IPS-18c (cell line): ENCODE results near the gene ZNF469.
"Not testable (repeated sequence)": the region's sequence is repeated elsewhere in the genome, so short reads cannot be mapped to it uniquely, and the experiment has no call there.

Source experiments
- H3K4me3 ChIP-seq: 2 replicates; pipeline ENCODE4 v1.7.0; 2013; ENCODE audit warnings: low read depth, mild to moderate bottlenecking, low read length, moderate library complexity; ENCODE audit not compliant: insufficient read depth
- H3K9me3 ChIP-seq: one replicate; pipeline ENCODE4 v1.6.1; 2013; ENCODE audit warnings: mild to moderate bottlenecking, low read length, moderate library complexity; ENCODE audit not compliant: control insufficient read depth, insufficient read depth

ZNF469 gene

GRCh38 chr16:88355093-88355388 is 27.7 kb upstream of the ZNF469 start:
- Histone ChIP-seq H3K9me3 (no peaks in the 10 kb centered on the region), H3K4me3 (no peak overlapping the region)

GRCh38 chr16:88355389-88356123 is 27.2 kb upstream of the ZNF469 start:
- Histone ChIP-seq H3K9me3 (no peaks in the 10 kb centered on the region), H3K4me3 (no peak overlapping the region)

DNA sequence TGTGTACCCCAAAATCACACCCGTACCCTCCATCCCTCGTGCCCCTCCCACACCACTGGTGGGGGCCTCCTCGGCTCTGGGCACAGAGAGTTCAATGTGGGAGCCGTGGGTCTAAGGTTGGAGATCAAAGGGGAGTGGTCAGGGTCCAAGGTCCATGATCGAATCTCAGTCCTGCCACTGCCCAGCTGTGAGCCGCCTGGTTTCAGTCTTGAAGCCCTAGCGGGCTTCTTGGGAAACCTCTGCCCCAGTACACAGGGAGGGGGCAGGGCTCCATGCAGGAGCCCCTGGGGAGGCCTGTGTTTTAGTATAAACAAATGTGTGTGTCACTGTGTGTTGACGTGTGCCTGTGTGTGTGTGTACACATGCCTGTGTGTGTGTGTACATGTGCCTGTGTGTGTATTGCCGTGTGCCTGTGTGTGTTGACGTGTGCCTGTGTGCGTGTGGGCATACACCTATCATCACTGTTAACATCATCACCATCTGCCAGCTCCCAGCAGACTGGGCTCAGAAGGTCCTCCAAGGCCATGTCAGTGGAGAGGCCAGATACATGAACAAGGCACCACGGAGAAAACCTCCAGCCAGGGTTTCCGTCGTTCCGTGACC is 26.5 kb upstream of the ZNF469 start:
- Histone ChIP-seq H3K4me3 (no peak overlapping the region), H3K9me3 (no peaks in the 10 kb centered on the region)

GRCh38 chr16:88356727-88357199 is 26.0 kb upstream of the ZNF469 start:
- H3K4me3 ChIP-seq = no peak overlapping the region
- H3K9me3 ChIP-seq = no peaks in the 10 kb centered on the region

DNA sequence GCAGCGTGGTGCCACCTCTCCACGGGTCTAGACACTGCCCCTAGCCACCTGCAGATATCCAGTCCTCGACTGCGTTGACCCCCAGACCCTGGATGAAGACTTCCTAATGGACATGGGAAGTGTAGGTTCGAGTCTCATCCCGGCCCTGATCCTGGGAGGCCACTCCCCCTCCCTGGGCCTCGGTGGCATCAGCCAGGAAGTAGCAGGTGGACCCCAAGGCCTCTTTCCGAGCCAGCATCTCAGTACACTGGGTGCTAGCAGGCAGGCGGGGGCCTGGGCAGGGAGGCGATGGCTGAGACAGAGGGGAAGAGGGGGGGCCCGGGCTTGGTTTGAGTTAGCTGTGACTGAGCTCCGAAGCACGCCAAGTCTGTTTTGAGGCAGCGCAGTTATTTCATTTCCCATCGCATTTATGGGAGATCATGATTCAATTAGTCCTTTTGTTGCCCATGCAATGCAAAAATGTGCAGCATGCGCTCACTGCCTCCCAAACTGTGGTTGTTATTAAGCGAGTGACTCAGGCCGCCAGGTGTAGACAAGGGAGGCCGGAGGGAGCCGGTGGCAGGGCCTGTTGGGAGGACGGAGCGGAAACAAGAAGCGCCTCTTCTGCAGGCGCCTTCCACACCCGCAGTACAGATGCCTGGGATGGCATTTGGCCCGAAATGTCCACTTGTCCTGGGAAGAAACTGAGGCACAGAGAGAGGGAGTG is 25.3 kb upstream of the ZNF469 start:
- no peak overlapping the region for H3K4me3 ChIP-seq

GRCh38 chr16:88358023-88358420 is 24.7 kb upstream of the ZNF469 start:
- no peaks in the 10 kb centered on the region for H3K9me3 ChIP-seq
- H3K4me3 ChIP-seq = no peak overlapping the region

More for the DNA sequence above, 25.3 kb upstream of the ZNF469 start:
- no peaks in the 10 kb centered on the region for H3K9me3 ChIP-seq

GRCh38 chr16:88359008-88359407 is 23.8 kb upstream of the ZNF469 start:
- Histone ChIP-seq H3K9me3 (no peaks in the 10 kb centered on the region), H3K4me3 (no peak overlapping the region)

DNA sequence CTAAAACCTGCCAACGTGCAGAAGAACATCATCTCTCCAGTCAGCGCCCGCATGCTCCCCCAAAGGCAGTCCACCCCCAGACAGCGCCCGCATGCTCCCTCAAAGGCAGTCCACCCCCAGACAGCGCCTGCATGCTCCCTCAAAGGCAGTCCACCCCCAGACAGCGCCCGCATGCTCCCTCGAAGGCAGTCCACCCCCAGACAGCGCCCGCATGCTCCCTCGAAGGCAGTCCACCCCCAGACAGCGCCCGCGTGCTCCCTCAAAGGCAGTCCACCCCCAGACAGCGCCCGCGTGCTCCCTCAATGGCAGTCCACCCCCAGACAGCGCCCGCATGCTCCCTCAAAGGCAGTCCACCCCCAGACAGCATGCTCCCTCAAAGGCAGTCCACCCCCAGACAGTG is 22.4 kb upstream of the ZNF469 start:
- not testable (repeated sequence) for H3K9me3 ChIP-seq, H3K4me3 ChIP-seq

GRCh38 chr16:88360999-88361398 is 21.8 kb upstream of the ZNF469 start:
- Histone ChIP-seq H3K9me3 (no peaks in the 10 kb centered on the region), H3K4me3 (no peak overlapping the region)

DNA sequence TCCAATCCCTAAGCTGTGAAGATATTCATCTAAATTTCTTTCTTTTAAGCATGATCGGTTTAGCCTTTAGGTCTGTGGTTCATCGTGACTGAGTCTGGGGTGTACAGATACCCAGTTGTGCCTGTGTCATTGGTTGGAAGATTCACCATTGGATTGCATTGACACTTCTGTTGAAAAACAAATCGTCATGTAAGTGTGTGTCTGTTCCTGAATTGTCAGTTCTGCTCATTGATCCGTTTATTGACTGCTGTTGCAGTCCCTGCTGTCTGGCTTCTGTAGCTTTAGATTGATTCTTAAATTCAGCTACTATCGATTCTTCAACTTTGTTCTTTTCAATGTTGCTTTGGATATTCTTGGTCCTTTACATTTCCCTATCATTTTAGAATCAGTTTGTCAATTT is 21.0 kb upstream of the ZNF469 start:
- Histone ChIP-seq H3K4me3 (no peak overlapping the region), H3K9me3 (no peaks in the 10 kb centered on the region)

DNA sequence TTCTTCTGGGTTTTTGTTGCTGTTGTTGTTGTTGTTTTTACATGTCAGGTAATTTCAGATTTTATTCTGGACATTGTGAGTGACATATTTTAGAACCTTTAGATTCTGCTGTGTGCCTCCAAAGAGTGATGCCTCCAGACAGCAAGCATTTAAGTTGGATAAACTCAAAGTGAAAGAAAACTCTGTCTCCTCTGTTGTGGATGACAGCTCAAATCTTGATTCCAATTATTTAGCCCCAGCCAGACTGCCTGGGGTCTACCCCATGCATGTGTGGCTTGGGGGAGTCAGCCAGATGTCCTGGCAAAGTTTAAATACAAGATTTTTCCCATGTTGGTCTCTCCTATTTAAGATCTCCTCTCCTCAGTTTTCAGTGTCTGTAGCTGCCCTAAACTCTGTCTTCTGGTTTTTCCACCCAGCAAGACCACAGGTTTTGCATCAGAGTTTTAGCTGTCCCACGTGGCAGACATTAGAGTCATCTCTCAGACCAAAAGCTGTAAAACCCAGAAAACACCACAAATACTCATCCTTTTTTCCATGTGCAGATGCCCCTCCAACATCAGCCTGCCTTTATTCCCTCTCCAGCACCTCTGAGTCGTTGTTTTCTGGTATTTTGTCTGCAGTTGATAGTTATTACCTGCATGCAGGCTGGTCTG is 19.4 kb upstream of the ZNF469 start:
- H3K4me3 ChIP-seq = no peak overlapping the region
- H3K9me3 ChIP-seq = no peaks in the 10 kb centered on the region

- Histone ChIP-seq H3K4me3 (no peak overlapping the region), H3K9me3 (no peaks in the 10 kb centered on the region)
These were observed 17.4 kb upstream of the ZNF469 start for GRCh38 chr16:88365244-88365865.

GRCh38 chr16:88366032-88366703 is 16.6 kb upstream of the ZNF469 start:
- no peak overlapping the region for H3K4me3 ChIP-seq

DNA sequence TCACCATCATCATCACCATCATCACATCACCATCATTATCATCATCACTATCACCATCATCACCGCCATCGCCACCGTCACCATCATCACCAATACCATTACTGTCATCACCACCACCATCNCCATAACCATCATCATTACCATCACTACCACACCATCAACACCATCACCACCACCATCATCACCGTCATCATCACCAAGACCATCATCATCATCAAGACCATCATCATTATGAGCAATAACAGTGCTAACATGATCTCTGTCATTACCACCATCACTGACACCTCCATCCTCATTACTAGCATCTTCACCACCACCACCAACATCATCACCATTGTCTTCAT is 16.1 kb upstream of the ZNF469 start:
- H3K4me3 ChIP-seq = no peak overlapping the region
- no peaks in the 10 kb centered on the region for H3K9me3 ChIP-seq

More at GRCh38 chr16:88366032-88366703, 16.6 kb upstream of the ZNF469 start:
- no peaks in the 10 kb centered on the region for H3K9me3 ChIP-seq

GRCh38 chr16:88367560-88367959 is 15.2 kb upstream of the ZNF469 start:
- Histone ChIP-seq H3K9me3 (no peaks in the 10 kb centered on the region), H3K4me3 (no peak overlapping the region)

DNA sequence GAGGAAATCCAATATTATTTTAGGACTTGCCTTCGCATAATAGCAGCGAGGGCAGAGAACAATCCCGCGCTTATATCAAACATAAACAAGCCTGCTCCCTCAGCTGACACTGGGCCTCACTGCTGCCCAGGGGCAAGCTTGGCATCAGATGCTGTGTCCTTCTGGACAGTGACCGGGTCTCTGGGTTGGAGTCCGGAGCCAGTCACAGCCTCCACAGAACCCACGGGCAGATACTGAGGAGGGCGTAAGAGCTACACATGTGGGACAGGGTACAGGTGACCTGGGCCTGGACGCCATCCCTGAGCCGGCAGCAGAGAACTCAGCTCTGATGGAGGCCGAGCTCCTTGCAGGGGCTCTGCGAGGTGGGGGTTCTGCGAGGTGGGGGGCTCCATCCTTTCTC is 14.7 kb upstream of the ZNF469 start:
- no peak overlapping the region for H3K4me3 ChIP-seq
- H3K9me3 ChIP-seq = no peaks in the 10 kb centered on the region

- Histone ChIP-seq H3K9me3 (no peaks in the 10 kb centered on the region), H3K4me3 (no peak overlapping the region)
These were observed 13.8 kb upstream of the ZNF469 start for GRCh38 chr16:88368994-88369393.
